Measurements from ENCODE around the gene CLCF1. TPM values are rescaled to one million over a fixed set of nuclear protein-coding genes. Genes with fewer than 3 reads are reported as not detected.

CLCF1 gene
- total RNA-seq, 6 donors from 2014 or later: 3.7 to 29.5 (median 6.0) TPM

DNA sequence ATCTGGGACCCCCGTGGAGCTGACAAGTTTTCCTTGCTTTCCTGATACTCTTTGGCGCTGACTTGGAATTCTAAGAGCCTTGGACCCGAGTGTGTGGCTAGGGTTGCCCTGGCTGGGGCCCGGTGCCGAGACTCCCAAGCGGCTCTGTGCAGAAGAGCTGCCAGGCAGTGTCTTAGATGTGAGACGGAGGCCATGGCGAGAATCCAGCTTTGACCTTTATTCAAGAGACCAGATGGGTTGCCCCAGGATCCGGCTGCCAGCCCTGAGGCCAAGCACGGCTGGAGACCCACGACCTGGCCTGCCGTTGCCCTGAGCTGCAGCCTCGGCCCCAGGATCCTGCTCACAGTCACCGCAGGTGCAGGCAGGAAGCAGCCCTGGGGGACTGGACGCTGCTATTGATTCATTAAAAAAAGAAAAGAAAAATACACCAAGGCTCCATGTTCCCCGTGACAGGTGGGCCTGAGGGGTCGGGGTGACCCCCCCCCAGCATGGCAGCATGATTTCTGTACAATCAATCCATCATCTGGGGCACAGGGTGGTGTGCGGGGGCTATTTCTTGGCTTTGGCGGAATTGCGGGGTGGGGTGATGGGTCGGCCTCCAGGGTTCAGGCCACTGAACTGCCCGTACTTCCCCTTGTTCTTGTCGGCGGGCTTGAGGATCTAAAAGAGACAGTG is 24.7 kb upstream of the CLCF1 start:
- ATAC-seq (ENCODE audit: low FRiP score in 2 of 2) (no peak), DNase-seq (peak in 1 of 2 donors; percentile 72)
- H3K9me3 ChIP-seq: no peaks in the 10 kb centered on the region
- H3K4me1 ChIP-seq: peaks cover 29 to 56% (median 33%) of the 10 kb centered on the region in 4 donors
- H3K27ac ChIP-seq: no peak overlapping the region
- no peak overlapping the region for H3K4me3 ChIP-seq
- TF ChIP-seq POLR2A (IDR thresholded peaks at IDR 0.05): no peak
- TF ChIP-seq EP300 (IDR thresholded peaks at IDR 0.05): no peak
- TF ChIP-seq POLR2AphosphoS5 (IDR thresholded peaks at IDR 0.05): no peak
- TF ChIP-seq, protein P1, sequence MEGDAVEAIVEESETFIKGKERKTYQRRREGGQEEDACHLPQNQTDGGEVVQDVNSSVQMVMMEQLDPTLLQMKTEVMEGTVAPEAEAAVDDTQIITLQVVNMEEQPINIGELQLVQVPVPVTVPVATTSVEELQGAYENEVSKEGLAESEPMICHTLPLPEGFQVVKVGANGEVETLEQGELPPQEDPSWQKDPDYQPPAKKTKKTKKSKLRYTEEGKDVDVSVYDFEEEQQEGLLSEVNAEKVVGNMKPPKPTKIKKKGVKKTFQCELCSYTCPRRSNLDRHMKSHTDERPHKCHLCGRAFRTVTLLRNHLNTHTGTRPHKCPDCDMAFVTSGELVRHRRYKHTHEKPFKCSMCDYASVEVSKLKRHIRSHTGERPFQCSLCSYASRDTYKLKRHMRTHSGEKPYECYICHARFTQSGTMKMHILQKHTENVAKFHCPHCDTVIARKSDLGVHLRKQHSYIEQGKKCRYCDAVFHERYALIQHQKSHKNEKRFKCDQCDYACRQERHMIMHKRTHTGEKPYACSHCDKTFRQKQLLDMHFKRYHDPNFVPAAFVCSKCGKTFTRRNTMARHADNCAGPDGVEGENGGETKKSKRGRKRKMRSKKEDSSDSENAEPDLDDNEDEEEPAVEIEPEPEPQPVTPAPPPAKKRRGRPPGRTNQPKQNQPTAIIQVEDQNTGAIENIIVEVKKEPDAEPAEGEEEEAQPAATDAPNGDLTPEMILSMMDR (IDR thresholded peaks at IDR 0.05): no peak
- peaks cover 14 to 59% (median 47%) of the 10 kb centered on the region in 4 donors for H3K36me3 ChIP-seq
- WGBS, 2 donors: 90 to 91% methylated on average over 10 to 23 of the region's 24 CpGs
- H3K27me3 ChIP-seq: no peaks in the 10 kb centered on the region

DNA sequence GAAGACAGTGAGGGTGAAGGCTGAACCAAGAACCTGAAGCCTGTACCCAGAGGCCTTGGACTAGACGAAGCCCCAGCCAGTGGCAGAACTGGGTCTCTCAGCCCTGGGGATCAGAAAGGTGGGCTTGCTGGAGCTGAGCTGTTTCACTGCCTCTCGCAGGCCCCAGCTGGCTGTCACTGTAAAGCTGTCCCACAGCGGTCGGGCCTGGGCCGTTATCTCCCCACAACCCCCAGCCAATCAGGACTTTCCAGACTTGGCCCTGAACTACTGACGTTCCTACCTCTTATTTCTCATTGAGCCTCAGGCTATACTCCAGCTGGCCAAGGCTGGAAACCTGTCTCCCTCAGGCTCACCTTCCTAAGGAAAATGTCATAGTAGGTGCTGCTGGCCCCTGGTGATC is 24.1 kb upstream of the CLCF1 start:
- WGBS, 2 donors: 72 to 88% methylated on average over 2 to 6 of the region's 6 CpGs
- Histone ChIP-seq H3K4me1 (peaks cover 26 to 57% (median 33%) of the 10 kb centered on the region in 4 donors), H3K36me3 (peaks cover 14 to 59% (median 47%) of the 10 kb centered on the region in 4 donors), H3K4me3 (no peak overlapping the region), H3K9me3 (no peaks in the 10 kb centered on the region), H3K27ac (peak overlapping the region in 1 of 4 donors; percentile 53), H3K27me3 (no peaks in the 10 kb centered on the region)
- TF ChIP-seq, protein P1 (IDR thresholded peaks at IDR 0.05): no peak
- no peak for TF ChIP-seq POLR2AphosphoS5 (IDR thresholded peaks at IDR 0.05)
- no peak for TF ChIP-seq POLR2A (IDR thresholded peaks at IDR 0.05)
- TF ChIP-seq EP300 (IDR thresholded peaks at IDR 0.05): no peak
- peak in 1 of 2 donors; percentile 49 for DNase-seq
- no peak for ATAC-seq (ENCODE audit: low FRiP score in 2 of 2)

DNA sequence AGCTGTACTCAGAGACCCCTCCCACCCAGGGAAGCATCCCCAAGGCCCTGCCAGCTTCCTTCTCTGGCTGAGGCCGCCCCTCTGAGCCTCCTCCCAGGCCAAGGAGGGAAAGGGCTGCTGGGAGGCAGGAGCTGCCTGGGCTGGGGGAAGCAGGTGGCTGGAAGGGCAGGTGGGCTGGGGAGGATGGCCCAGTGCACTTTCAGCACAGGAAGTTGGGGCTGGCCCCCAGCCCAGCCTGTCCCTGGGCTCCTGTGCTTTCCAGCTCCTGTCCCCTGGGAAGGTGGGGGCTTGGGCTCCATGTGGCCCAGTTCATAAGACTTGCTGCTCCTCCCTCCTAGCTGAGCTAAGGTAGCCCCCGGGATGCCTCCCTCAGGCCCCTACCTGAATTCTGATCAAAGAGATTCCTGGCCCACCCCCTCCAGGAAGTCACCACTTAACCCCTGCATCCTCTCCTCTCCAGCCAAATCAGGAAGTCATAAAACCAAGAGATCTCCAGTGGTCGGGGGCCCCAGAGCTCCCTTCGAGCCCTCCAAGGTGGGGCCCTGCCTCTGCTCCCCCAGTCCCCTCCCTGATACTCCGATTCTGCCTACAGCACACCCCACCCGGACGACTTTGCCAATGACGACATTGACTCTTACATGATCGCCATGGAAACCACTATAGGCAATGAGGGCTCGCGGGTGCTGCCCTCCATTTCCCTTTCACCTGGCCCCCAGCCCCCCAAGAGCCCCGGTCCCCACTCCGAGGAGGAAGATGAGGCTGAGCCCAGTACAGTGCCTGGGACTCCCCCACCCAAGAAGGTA is 23.4 kb upstream of the CLCF1 start:
- H3K27ac ChIP-seq: peak overlapping the region in 2 of 4 donors; percentile 13 to 53
- TF ChIP-seq POLR2A (IDR thresholded peaks at IDR 0.05) (no peak), POLR2AphosphoS5 (IDR thresholded peaks at IDR 0.05) (no peak), EP300 (IDR thresholded peaks at IDR 0.05) (no peak)
- TF ChIP-seq, protein P1 (IDR thresholded peaks at IDR 0.05): no peak
- DNase-seq (peak in 1 of 2 donors; percentile 48), ATAC-seq (ENCODE audit: low FRiP score in 2 of 2) (no peak)
- peaks cover 24 to 55% (median 30%) of the 10 kb centered on the region in 4 donors for H3K4me1 ChIP-seq
- H3K4me3 ChIP-seq: no peak overlapping the region
- WGBS, 2 donors: 34 to 58% methylated on average over 13 of the region's 13 CpGs
- no peaks in the 10 kb centered on the region for H3K9me3 ChIP-seq
- no peaks in the 10 kb centered on the region for H3K27me3 ChIP-seq
- H3K36me3 ChIP-seq: peaks cover 14 to 59% (median 47%) of the 10 kb centered on the region in 4 donors

DNA sequence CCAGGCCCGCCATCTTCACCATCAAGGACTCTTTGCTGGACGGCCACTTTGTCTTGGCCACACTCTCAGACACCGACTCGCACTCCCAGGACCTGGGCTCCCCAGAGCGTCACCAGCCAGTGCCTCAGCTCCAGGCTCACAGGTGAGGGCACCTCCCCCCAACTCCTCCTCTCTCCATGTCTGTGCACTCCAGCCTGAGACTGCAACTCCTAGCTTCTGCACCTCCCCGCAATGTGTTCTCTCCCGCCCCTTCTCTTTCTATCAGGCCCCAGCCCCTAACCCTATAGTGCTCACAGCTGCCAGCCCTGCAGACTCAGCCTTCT is 22.8 kb upstream of the CLCF1 start:
- Histone ChIP-seq H3K4me1 (peaks cover 24 to 57% (median 32%) of the 10 kb centered on the region in 4 donors), H3K4me3 (no peak overlapping the region), H3K9me3 (no peaks in the 10 kb centered on the region), H3K27me3 (no peaks in the 10 kb centered on the region), H3K27ac (no peak overlapping the region), H3K36me3 (peaks cover 14 to 59% (median 47%) of the 10 kb centered on the region in 4 donors)
- ATAC-seq (ENCODE audit: low FRiP score in 2 of 2) (no peak), DNase-seq (peak in 1 of 2 donors; percentile 37)
- WGBS, 2 donors: 90 to 97% methylated on average over 7 of the region's 7 CpGs
- TF ChIP-seq, protein P1 (IDR thresholded peaks at IDR 0.05): no peak
- TF ChIP-seq EP300 (IDR thresholded peaks at IDR 0.05) (no peak), POLR2A (IDR thresholded peaks at IDR 0.05) (no peak), POLR2AphosphoS5 (IDR thresholded peaks at IDR 0.05) (no peak)

All from upper lobe of left lung (tissue), 6 donors.